Activated CD4-positive, alpha-beta T cell treated with anti-CD3 and anti-CD28 coated beads for 4 hours (primary cell): ENCODE results near the gene ZNF611.
A peak's percentile ranks its signal among the peaks of the same experiment; 100 is the strongest.
"Not testable (repeated sequence)": the region's sequence is repeated elsewhere in the genome, so short reads cannot be mapped to it uniquely, and the experiment has no call there.

Experiments used
- DNase-seq, 2 donors: peaks; one replicate each; pipeline ENCODE4 v3.0.0-alpha.2; 2020

The ZNF611 gene

GRCh38 chr19:52715902-52716301, 18.9 kb downstream of the ZNF611 start:
- not testable (repeated sequence) for DNase-seq

- DNase-seq: not testable (repeated sequence)
Measured at GRCh38 chr19:52715330-52715729, 19.5 kb downstream of the ZNF611 start.

DNA sequence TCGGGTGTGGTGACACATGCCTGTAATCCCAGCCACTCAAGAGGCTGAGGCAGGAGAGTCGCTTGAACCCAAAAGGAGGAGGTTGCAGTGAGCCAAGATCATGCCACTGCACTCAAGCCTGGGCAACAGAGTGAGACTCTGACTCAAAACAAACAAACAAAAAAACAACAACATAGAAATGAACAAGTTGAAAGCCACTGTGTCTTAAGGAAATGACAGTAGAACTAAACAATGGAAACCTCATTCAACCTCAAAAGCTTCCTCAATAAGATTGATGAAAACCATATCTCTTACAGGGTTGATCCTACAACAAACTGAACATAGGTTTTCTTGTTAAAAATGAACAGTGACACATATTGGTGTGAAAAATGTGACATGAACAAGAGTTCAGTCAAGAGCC, 21.8 kb downstream of the ZNF611 start:
- not testable (repeated sequence) for DNase-seq

DNA sequence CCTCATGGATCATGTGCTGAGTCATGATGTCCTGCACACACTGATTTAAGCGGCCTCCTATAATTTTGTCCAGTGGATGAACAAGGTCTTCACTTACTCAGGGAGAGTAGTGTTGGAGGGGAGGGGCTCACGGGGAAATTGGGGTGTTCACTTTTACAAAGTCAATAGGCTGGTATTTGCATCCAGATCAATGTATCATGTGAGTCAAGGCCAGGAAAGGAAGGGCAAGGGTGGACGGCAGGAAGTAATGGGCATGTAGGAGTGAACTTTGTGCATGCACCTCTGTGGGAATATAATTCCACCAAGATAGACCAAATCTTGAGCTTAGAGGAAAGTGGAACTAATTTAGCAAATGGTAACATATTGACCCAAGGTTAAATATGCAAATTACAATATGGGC, 23.2 kb downstream of the ZNF611 start:
- DNase-seq: not testable (repeated sequence)

DNA sequence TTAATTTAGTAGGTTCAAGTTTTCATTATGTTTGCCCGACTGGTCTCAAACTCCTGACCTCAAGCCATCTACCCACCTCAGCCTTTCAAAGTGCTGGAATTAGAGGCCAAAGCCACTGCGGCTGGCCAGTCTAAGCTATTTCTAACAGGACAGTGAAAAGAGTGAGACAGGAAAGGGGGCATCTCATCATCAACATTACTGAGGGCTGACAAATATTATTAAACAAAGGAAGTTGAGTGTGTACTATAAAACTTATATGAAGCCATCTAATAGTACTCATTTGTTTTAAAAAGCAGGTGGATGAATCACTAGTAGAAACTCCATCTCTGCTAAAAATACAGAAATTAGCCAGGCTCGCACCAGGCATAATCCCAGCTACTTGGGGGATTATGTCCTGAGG, 24.3 kb downstream of the ZNF611 start:
- no peak for DNase-seq

DNA sequence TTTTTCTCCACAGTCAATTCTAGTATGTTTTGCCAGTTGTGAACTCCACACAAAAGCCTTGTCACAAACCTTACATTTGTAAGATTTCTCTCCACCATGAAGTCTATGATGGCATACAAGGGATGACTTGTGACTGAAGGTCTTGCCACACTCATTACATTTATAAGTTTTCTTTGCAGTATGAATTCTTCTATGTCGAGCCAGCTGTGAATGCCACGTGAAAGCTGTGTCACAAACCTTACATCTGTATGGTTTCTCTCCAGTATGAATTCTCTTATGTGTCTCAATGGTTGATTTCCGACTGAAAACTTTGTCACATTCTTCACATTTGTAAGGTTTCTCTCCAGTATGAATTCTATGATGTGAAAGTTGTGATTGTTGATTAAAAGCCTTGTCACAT, 29.2 kb downstream of the ZNF611 start:
- DNase-seq: not testable (repeated sequence)

DNA sequence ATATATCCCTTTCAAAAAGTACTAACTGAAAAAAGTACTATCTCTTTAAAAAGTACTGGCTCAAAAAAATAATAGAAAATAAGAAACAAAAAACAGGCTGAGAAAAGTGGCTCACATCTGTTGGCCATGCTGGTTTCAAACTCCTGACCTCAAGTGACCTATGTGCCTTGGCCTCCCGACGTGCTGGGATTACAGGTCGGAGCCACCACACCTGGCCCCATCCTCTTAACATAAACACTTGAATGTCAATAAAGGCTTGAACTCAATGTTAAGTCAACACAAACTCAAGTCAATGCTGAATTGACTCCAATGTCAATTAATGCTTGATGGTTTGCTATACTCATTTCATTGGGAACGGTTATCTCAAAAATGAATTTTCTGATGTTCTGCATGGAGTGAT, 30.9 kb downstream of the ZNF611 start:
- no peak for DNase-seq

GRCh38 chr19:52700673-52701072, 34.2 kb downstream of the ZNF611 start:
- no peak for DNase-seq

- DNase-seq: not testable (repeated sequence)
Measured at GRCh38 chr19:52699555-52699954, 35.3 kb downstream of the ZNF611 start.

DNA sequence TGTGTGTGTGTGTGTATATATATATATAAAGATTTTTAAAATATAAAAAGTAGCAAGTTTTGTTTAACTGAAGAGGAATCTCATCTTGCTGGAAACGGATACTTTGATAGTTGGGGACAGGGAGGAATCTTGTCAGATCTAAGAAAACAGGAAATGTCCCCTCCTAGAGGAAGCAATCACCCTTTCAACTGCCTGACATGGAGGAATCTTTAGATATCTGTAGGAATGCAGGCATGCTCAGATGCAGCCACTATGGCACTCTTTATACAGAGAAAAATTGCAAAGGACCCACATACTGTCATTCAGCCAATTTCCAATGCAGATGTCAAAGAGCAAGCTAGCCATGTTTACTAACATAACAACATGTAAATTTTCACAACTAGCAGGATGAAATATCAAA, 38.8 kb downstream of the ZNF611 start:
- no peak for DNase-seq

DNA sequence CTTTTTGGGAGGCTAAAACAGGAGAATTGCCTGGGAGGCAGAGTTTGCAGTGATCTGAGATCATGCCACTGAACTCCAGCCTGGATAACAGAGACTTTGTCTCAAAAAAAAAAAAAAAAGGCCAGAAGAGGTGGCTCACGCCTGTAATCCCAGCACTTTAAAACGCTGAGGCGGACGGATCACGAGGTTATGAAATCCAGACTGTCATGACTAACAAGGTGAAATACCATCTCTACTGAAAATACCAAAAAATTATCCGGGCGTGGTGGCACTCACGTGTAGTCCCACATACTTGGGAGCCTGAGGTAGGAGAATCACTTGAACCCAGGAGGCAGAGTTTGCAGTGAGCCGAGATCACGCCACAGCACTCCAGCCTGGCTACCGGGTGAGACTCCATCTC, 39.9 kb downstream of the ZNF611 start:
- no peak for DNase-seq

DNA sequence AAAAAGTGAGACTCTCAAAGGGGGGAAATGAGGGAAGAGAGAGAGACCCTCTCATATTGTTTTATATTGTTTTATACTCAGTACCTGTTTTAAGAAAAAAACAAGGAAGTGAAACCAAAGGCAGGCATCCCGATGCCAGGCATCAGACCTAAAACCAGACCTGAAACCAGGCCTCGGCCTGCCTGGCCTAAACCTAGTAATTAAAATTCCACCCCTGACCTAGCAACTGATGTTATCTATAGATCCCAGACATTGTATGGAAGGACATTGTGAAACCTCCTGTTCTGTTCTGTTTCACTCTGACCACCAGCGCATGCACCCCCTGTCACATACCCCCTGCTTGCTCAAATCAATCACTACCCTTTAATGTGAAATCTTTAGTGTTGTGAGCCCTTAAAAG, 40.6 kb downstream of the ZNF611 start:
- DNase-seq: not testable (repeated sequence)

DNA sequence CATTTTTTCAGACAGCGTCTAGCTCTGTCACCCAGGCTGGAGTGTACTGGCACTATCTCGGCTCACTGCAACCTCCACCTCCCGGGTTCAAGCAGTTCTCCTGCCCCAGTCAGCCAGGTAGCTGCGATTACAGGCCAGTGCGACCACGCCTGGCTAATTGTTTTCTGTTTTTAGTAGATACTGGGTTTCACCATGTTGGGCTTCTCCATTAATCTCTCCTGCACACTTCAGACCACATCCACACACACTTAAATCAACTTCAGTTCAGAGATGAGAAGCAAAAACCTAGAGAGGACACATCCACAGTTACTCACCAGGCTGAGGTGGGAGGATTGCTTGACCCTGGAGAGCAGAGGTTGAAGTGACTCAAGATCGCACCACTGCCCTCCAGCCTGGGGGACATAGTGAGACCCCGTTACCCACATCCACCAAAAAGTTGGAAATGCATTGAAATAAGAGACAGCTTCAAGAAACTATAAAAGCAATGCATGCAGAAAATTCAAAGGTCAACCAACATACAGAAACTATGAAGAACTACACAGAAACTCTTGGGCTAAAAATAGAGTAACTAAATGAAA, 42.3 kb downstream of the ZNF611 start:
- DNase-seq: no peak

- no peak for DNase-seq
Measured at GRCh38 chr19:52691737-52692136, 43.1 kb downstream of the ZNF611 start.

DNA sequence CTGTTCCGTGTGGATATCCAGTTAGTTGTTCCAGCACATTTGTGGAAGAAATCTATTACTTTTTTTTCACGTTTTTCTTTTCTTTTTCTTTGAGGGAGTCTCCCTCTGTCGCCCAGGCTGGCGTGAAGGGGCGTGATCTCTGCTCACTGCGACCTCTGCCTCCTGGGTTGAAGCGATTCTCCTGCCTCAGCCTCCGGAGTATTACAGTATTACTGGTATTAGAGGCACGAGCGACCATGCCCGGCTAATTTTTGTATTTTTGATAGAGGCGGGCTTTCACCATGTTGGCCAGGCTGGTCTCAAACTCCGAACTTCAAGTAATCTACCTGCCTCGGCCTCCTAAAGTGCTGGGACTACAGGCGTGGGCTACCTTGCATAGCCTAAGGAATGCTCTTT, 43.6 kb downstream of the ZNF611 start:
- no peak for DNase-seq

DNA sequence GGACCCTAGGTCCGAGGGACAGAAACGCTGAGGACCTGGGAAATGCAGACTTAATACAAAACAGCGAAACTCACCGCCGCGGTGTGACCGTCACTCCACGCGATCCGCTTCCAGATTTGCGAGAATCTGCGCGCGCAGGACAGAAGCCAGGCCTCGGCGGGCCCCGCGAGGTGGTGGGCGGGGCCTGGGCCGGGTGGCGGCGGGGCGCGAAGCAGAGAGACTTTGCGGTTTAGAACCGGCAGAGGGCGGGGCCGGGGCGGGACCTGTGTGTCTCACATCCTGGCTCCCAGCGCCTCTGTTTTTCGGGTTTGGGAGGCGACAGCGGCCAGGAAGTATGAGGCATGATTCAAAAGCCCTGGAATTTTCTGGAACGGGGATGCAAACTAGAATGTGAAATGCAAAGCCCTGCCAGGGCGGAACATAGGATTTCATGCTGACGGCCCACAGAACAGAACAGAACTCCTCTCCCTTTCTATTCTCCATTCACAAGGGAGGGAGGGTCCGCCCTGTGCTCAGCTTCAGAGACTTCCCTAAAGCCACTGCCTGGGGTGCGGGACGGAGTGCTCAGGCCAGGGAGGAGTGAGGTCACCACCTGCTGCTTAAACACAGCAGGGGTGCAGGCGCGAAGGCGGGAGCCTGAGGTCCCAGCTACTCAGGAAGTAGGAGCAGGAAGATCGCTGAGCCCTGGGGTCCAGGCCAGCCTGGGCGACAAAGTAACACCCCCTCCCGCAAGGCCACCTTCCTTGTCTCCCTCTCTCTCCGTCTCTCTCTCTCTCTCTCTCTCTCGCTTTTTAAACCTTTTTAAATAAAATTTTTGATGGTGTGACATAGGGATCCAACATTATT, 44.3 kb downstream of the ZNF611 start:
- DNase-seq: peak; percentile 90

- peak; percentile 17 to 26 for DNase-seq
Measured at GRCh38 chr19:52689843-52690368, 44.9 kb downstream of the ZNF611 start.

- not testable (repeated sequence) for DNase-seq
Measured at GRCh38 chr19:52688925-52689796, 45.7 kb downstream of the ZNF611 start.

GRCh38 chr19:52688335-52688734, 46.5 kb downstream of the ZNF611 start:
- DNase-seq: no peak

DNA sequence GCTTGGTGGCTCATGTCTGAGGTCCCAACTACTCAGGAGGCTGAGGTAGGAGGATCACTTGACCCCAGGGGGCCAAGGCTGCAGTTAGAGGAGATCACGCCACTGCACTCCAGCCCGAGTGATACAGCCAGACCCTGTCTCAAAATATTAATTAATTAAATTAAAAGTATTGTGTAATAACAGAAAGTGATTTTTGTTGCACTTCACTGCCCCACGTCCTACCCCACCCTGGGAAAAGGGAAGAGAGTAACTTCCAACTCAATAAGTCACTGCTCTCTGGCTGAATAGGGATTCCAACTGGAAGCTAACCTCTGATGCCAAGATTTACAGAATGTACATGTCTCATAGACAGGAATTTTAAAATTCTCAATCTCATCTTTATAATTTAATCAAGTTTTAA, 47.2 kb downstream of the ZNF611 start:
- DNase-seq: no peak

- DNase-seq: no peak
Measured at GRCh38 chr19:52685811-52686210, 49.0 kb downstream of the ZNF611 start.

DNA sequence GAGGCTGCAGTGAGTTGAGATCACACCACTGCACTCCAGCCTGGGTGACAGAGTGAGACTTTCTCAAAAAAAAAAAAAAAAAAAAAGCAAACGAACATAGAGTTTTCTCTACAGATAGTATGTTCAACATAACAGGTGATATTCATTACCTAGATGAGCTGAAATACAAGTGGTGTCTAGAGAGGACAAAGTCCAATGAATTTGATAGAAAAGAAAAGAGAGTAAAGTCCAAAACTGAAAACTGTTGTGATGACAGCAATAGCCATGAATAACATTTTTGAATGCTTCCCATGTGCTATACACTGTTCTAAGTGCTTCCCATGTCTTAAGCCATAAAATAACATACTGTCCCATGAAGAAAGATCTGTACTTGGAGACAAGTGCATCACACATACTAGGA, 53.6 kb downstream of the ZNF611 start:
- DNase-seq: not testable (repeated sequence)

- DNase-seq: no peak
Measured at GRCh38 chr19:52679598-52679997, 55.2 kb downstream of the ZNF611 start.
